Measurements from ENCODE around the gene KIF26A. TPM values are rescaled to one million over a fixed set of nuclear protein-coding genes. Genes with fewer than 3 reads are reported as not detected.

The KIF26A gene
- total and polyA plus RNA-seq, 2 of the 4 experiments (the other 2 are of a cell fraction): not detected

DNA sequence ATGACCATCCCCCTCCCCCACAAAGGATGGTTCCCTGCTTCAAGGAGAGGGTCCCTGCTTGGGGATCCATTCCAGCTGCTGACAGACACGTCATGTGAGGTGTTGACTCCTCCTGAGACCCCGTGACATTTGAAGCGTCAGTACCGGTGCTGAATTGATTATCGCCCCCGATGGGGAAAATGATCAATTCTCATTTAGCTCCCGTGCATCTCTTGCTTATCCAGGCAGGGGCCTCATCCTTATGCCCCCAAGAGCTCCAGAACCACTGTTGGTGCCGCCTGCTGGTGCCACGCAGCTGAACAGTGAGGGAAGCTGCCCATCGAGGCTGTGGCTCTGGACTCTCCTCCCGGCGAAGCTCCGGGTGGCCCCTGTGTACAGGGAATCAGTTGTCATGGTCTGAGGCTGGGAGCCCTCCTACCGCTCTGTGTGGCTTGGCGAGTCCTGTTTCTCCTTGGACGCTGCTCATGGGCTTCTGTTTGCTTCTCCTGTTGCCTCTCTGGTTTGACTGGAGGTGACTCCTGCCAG, 4.6 kb downstream of the KIF26A start:
- no peak for DNase-seq
- no peak for TF ChIP-seq CEBPB (IDR thresholded peaks at IDR 0.05; ENCODE audit: low read depth, low read length)
- no peak for TF ChIP-seq POLR2A (IDR thresholded peaks at IDR 0.05; ENCODE audit: low read depth, low read length)
- TF ChIP-seq, protein P1, sequence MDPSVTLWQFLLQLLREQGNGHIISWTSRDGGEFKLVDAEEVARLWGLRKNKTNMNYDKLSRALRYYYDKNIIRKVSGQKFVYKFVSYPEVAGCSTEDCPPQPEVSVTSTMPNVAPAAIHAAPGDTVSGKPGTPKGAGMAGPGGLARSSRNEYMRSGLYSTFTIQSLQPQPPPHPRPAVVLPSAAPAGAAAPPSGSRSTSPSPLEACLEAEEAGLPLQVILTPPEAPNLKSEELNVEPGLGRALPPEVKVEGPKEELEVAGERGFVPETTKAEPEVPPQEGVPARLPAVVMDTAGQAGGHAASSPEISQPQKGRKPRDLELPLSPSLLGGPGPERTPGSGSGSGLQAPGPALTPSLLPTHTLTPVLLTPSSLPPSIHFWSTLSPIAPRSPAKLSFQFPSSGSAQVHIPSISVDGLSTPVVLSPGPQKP (IDR thresholded peaks at IDR 0.05; ENCODE audit: borderline replicate concordance, low read depth, low read length): no peak
- no peak for TF ChIP-seq BHLHE40 (IDR thresholded peaks at IDR 0.05; ENCODE audit: low read depth, low read length)
- TF ChIP-seq MAFK (IDR thresholded peaks at IDR 0.05; ENCODE audit: low read depth, low read length): no peak
- in situ Hi-C loops (cut with MboI; ENCODE audit: low sequenced_read_pairs) (no loop called here), dilution Hi-C loops (cut with HindIII; ENCODE audit: low sequenced_read_pairs, unreplicated experiment) (no loop called here), intact Hi-C loops (cut with micrococcal nuclease) (no loop called here)
- Histone ChIP-seq H2AK5ac (ENCODE audit: low read depth, low read length) (no peak overlapping the region), H3K4ac (ENCODE audit: low read depth, low read length) (no peak overlapping the region), H3K27me3 (ENCODE audit: control insufficient read depth, insufficient read depth, low read length) (peaks cover 18% of the 10 kb centered on the region), H2AK9ac (replicated peaks; ENCODE audit: low read depth, low read length, poor library complexity) (no peak overlapping the region), H3K23ac (ENCODE audit: low read depth, low read length) (no peak overlapping the region), H3K9ac (ENCODE audit: low read depth, low read length) (no peak overlapping the region), H3K36me3 (ENCODE audit: control insufficient read depth, insufficient read depth, low read length) (no peaks in the 10 kb centered on the region), H4K20me1 (ENCODE audit: insufficient read depth, low read length) (no peaks in the 10 kb centered on the region), H4K8ac (ENCODE audit: low read depth in 2 of 2, low read length in 2 of 2) (no peak overlapping the region), H2BK15ac (ENCODE audit: low read depth, low read length) (no peak overlapping the region), H2BK20ac (ENCODE audit: low read depth, low read length) (no peak overlapping the region), H3K9me3 (ENCODE audit: control insufficient read depth, insufficient read depth, low read length) (no peaks in the 10 kb centered on the region), H3K56ac (ENCODE audit: extremely low read depth, insufficient read depth, low read length) (no peak overlapping the region), H3K9me1 (ENCODE audit: insufficient read depth, low read length) (no peaks in the 10 kb centered on the region), H3K27ac (ENCODE audit: insufficient read depth, low read length) (no peak overlapping the region), H3K18ac (ENCODE audit: low read depth, low read length) (no peak overlapping the region), H3K4me3 (ENCODE audit: insufficient read depth, low read depth, low read length) (no peak overlapping the region), H3K79me1 (ENCODE audit: low read depth in 1 of 2, low read length in 2 of 2) (no peaks in the 10 kb centered on the region), H2BK120ac (ENCODE audit: low read depth, low read length) (no peak overlapping the region), H3K4me1 (ENCODE audit: control insufficient read depth, insufficient read depth, low read length) (no peaks in the 10 kb centered on the region; the same call in 1 of the 2 replicates), H3K4me2 (ENCODE audit: low read depth, low read length) (no peak overlapping the region), H4K5ac (ENCODE audit: low read depth, low read length) (no peak overlapping the region), H4K91ac (ENCODE audit: insufficient read depth, low read depth, low read length) (no peak overlapping the region), H3K14ac (replicated peaks; ENCODE audit: low read depth, low read length) (no peak overlapping the region), H2BK5ac (ENCODE audit: low read depth, low read length, poor library complexity, severe bottlenecking) (no peak overlapping the region), H2AFZ (replicated peaks; ENCODE audit: low read length, poor library complexity) (no peak overlapping the region)
- POLR2A ChIA-PET (ENCODE audit: unreplicated experiment): no interaction called here
- no TSS peak for BruUV-seq (replicated peaks)
- WGBS, 2 experiments (ENCODE audit: extremely low coverage in 2 of 2, insufficient read length in 1 of 2): 60% methylated on average over 5 of the region's 16 CpGs; no CpG with 5 or more reads in 1 of the 2 experiments
- ATAC-seq (ENCODE audit: low read depth): no peak
- CTCF ChIA-PET: no interaction called here

All from IMR-90 (cell line).